Islet precursor cell (in vitro differentiated cells): ENCODE measurements around the gene CUEDC1.

Source experiments
- DNase-seq: peaks from one replicate; pipeline ENCODE4 v3.0.0-alpha.2; 2018

CUEDC1 gene

GRCh38 chr17:57892820-57893595 is 62.2 kb downstream of the CUEDC1 start:
- DNase-seq = peak; percentile 99

GRCh38 chr17:57892146-57892819 is 62.9 kb downstream of the CUEDC1 start:
- peak; percentile 98 for DNase-seq

GRCh38 chr17:57890857-57891232 is 64.4 kb downstream of the CUEDC1 start:
- DNase-seq = no peak

GRCh38 chr17:57889892-57890856 is 65.0 kb downstream of the CUEDC1 start:
- peak; percentile 67 for DNase-seq

- no peak for DNase-seq
These were observed 66.0 kb downstream of the CUEDC1 start for GRCh38 chr17:57889252-57889651.

GRCh38 chr17:57888311-57889216 is 66.6 kb downstream of the CUEDC1 start:
- no peak for DNase-seq

GRCh38 chr17:57887161-57887560 is 68.1 kb downstream of the CUEDC1 start:
- no peak for DNase-seq

- DNase-seq = no peak
These were observed 69.2 kb downstream of the CUEDC1 start for GRCh38 chr17:57886020-57886419.

GRCh38 chr17:57885148-57885915 is 69.9 kb downstream of the CUEDC1 start:
- DNase-seq = no peak

GRCh38 chr17:57881783-57882351 is 73.3 kb downstream of the CUEDC1 start:
- DNase-seq = peak; percentile 76

- DNase-seq = peak; percentile 75
These were observed 74.1 kb downstream of the CUEDC1 start for GRCh38 chr17:57881143-57881542.

- DNase-seq = no peak
These were observed 75.1 kb downstream of the CUEDC1 start for GRCh38 chr17:57880086-57880456.

- DNase-seq = peak; percentile 80
These were observed 75.7 kb downstream of the CUEDC1 start for GRCh38 chr17:57879437-57880085.

- DNase-seq = peak; percentile 82
These were observed 77.3 kb downstream of the CUEDC1 start for GRCh38 chr17:57877803-57878377.

GRCh38 chr17:57876866-57877237 is 78.4 kb downstream of the CUEDC1 start:
- peak; percentile 91 for DNase-seq

- DNase-seq = peak; percentile 86
These were observed 79.0 kb downstream of the CUEDC1 start for GRCh38 chr17:57876023-57876865.

GRCh38 chr17:57875290-57876022 is 79.8 kb downstream of the CUEDC1 start:
- peak; percentile 100 for DNase-seq
